SK-N-SH treated with all-trans-retinoic acid at 6 μM for 48 hours (cell line): ENCODE data around the gene ARID5B.

Source experiments
- ATAC-seq: fragments of 200-7000 bp; cut with Tn5 transposase; 3 replicates; pipeline ENCODE4 v1.9.1; 2020; ENCODE audit warnings: mild to moderate bottlenecking, moderate library complexity
- ARNTL ChIP-seq: fragments of 450-650 bp; formaldehyde crosslinking; IDR thresholded peaks from 2 replicates; pipeline ENCODE4 v1.5.0; 2020; ENCODE audit warnings: low read depth, mild to moderate bottlenecking, moderate library complexity, borderline replicate concordance
- BACH2 ChIP-seq: fragments of 250-450 bp; sonication (Bioruptor Pico); IDR thresholded peaks from 2 replicates; pipeline ENCODE4 v1.9.0; 2021; ENCODE audit warnings: mild to moderate bottlenecking, borderline replicate concordance
- CSDC2 ChIP-seq: fragments of 250-450 bp; sonication (Bioruptor Pico); IDR thresholded peaks from 2 replicates; pipeline ENCODE4 v1.5.0; 2020; ENCODE audit warnings: mild to moderate bottlenecking, moderate library complexity
- ESRRG ChIP-seq: fragments of 250-450 bp; sonication (Bioruptor Pico); IDR thresholded peaks from 2 replicates; pipeline ENCODE4 v1.6.1; 2021; ENCODE audit warnings: mild to moderate bottlenecking
- GLIS3 ChIP-seq: fragments of 250-450 bp; sonication (Bioruptor Pico); IDR thresholded peaks from 2 replicates; pipeline ENCODE4 v1.5.0; 2020; ENCODE audit warnings: mild to moderate bottlenecking, moderate library complexity
- ISL1 ChIP-seq: fragments of 250-450 bp; sonication (Bioruptor Pico); IDR thresholded peaks from 2 replicates; pipeline ENCODE4 v2.1.2; 2022; ENCODE audit warnings: mild to moderate bottlenecking, moderate library complexity
- OSR1 ChIP-seq: fragments of 250-450 bp; sonication (Bioruptor Pico); IDR thresholded peaks from 2 replicates; pipeline ENCODE4 v1.8.0; 2022; ENCODE audit warnings: moderate library complexity, mild to moderate bottlenecking, inconsistent platforms
- PPARA ChIP-seq: fragments of 250-450 bp; sonication (Bioruptor Pico); IDR thresholded peaks from 2 replicates; pipeline ENCODE4 v1.5.0; 2020; ENCODE audit warnings: mild to moderate bottlenecking, borderline replicate concordance
- RARB ChIP-seq: fragments of 250-450 bp; sonication (Bioruptor Pico); IDR thresholded peaks from 2 replicates; pipeline ENCODE4 v1.8.0; 2021; ENCODE audit warnings: mild to moderate bottlenecking, moderate library complexity
- SNAI2 ChIP-seq: fragments of 250-450 bp; sonication (Bioruptor Pico); IDR thresholded peaks from 2 replicates; pipeline ENCODE4 v1.5.0; 2020; ENCODE audit warnings: mild to moderate bottlenecking, moderate library complexity
- TOX ChIP-seq: fragments of 250-450 bp; sonication (Bioruptor Pico); IDR thresholded peaks from 2 replicates; pipeline ENCODE4 v1.8.0; 2021; ENCODE audit warnings: mild to moderate bottlenecking, moderate library complexity, borderline replicate concordance
- ZC3H10 ChIP-seq: fragments of 250-450 bp; sonication (Bioruptor Pico); IDR thresholded peaks from 2 replicates; pipeline ENCODE4 v1.5.1; 2021; ENCODE audit warnings: mild to moderate bottlenecking, moderate library complexity
- ZFP30 ChIP-seq: fragments of 450-650 bp; formaldehyde crosslinking; IDR thresholded peaks from 2 replicates; pipeline ENCODE4 v1.5.0; 2022; ENCODE audit warnings: mild to moderate bottlenecking, moderate library complexity
- ZNF565 ChIP-seq: fragments of 450-650 bp; formaldehyde crosslinking; conservative IDR thresholded peaks from 2 replicates; pipeline ENCODE4 v1.5.0; 2020; ENCODE audit warnings: low read depth, mild to moderate bottlenecking, moderate library complexity
- ZNF70 ChIP-seq: fragments of 450-650 bp; formaldehyde crosslinking; IDR thresholded peaks from 2 replicates; pipeline ENCODE4 v1.5.0; 2020; ENCODE audit warnings: mild to moderate bottlenecking, moderate library complexity
- ZNF8 ChIP-seq: fragments of 450-650 bp; formaldehyde crosslinking; IDR thresholded peaks from 2 replicates; pipeline ENCODE4 v1.5.0; 2020; ENCODE audit warnings: mild to moderate bottlenecking, moderate library complexity
- TF ChIP-seq, protein P1 (sequence below): fragments of 250-450 bp; sonication (Bioruptor Pico); IDR thresholded peaks from 2 replicates; pipeline ENCODE4 v1.5.1; 2021; ENCODE audit warnings: mild to moderate bottlenecking, moderate library complexity
- TF ChIP-seq, protein P2 (sequence below): fragments of 250-450 bp; sonication (Bioruptor Pico); IDR thresholded peaks from 2 replicates; pipeline ENCODE4 v1.8.0; 2021; ENCODE audit warnings: low read depth, mild to moderate bottlenecking, moderate library complexity, borderline replicate concordance
- TF ChIP-seq, protein P3 (sequence below): fragments of 250-450 bp; sonication (Bioruptor Pico); IDR thresholded peaks from 2 replicates; pipeline ENCODE4 v1.5.0; 2020; ENCODE audit warnings: mild to moderate bottlenecking, moderate library complexity
- TF ChIP-seq, protein P4 (sequence below): fragments of 250-450 bp; sonication (Bioruptor Pico); IDR thresholded peaks from 2 replicates; pipeline ENCODE4 v1.8.0; 2020; ENCODE audit warnings: mild to moderate bottlenecking, moderate library complexity, borderline replicate concordance

The ARID5B gene

DNA sequence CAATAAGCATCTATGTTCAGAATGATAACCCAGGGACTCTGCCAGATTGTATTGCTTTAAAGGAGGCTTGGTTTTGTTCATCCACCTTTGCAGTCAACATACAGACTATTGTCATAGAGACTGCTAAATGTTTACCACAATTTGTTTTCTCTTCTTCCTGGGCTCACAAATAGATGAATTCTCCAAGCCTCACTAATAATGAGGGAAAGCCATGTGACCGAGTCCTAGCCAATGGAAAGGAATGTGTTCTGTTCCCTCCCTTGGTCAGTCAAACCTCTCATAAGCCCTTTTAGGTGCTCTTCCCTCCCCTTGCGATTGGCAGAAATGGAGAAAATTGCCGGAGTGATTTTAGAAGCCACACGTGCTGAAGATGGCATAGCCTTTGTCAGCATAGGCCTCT lies 230.2 kb downstream of the ARID5B start:
- no peak for TF ChIP-seq ZNF70 (CRISPR knock-in tag)
- TF ChIP-seq ESRRG (CRISPR knock-in tag) = no peak
- TF ChIP-seq ZFP30 (CRISPR knock-in tag) = no peak
- TF ChIP-seq SNAI2 = no peak
- no peak for TF ChIP-seq RARB (CRISPR knock-in tag)
- TF ChIP-seq ISL1 (CRISPR knock-in tag) = no peak
- TF ChIP-seq ARNTL = no peak
- TF ChIP-seq PPARA (CRISPR knock-in tag) = no peak
- TF ChIP-seq, protein P1, sequence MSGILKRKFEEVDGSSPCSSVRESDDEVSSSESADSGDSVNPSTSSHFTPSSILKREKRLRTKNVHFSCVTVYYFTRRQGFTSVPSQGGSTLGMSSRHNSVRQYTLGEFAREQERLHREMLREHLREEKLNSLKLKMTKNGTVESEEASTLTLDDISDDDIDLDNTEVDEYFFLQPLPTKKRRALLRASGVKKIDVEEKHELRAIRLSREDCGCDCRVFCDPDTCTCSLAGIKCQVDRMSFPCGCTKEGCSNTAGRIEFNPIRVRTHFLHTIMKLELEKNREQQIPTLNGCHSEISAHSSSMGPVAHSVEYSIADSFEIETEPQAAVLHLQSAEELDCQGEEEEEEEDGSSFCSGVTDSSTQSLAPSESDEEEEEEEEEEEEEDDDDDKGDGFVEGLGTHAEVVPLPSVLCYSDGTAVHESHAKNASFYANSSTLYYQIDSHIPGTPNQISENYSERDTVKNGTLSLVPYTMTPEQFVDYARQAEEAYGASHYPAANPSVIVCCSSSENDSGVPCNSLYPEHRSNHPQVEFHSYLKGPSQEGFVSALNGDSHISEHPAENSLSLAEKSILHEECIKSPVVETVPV (CRISPR knock-in tag) = no peak
- no peak for TF ChIP-seq ZC3H10
- TF ChIP-seq, protein P2, sequence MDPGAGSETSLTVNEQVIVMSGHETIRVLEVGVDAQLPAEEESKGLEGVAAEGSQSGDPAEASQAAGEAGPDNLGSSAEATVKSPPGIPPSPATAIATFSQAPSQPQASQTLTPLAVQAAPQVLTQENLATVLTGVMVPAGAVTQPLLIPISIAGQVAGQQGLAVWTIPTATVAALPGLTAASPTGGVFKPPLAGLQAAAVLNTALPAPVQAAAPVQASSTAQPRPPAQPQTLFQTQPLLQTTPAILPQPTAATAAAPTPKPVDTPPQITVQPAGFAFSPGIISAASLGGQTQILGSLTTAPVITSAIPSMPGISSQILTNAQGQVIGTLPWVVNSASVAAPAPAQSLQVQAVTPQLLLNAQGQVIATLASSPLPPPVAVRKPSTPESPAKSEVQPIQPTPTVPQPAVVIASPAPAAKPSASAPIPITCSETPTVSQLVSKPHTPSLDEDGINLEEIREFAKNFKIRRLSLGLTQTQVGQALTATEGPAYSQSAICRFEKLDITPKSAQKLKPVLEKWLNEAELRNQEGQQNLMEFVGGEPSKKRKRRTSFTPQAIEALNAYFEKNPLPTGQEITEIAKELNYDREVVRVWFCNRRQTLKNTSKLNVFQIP (CRISPR knock-in tag) = no peak
- TF ChIP-seq CSDC2 (CRISPR knock-in tag) = no peak
- TF ChIP-seq ZNF8 (CRISPR knock-in tag) = no peak
- ATAC-seq = peak; percentile 20; the same call in 1 of the 3 replicates

DNA sequence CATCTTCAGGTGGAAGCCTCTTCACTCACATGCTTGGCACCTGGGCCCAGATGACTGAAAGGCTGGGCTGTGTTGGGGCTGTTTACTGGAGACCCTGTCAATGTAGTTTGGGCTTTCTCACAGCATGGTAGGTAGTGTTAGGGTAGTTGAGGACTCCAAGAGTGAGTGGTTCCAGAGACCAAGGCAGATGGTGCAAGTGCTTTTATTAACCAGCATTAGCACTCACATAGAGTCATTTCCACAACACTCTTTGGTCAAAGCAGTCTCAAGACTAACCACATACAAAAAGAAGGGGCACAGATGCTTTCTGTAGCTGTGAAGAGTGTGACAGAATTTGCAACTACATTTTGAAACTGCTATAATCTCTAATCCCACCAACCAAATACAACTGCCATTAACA lies 232.1 kb downstream of the ARID5B start:
- TF ChIP-seq OSR1 (CRISPR knock-in tag) = no peak
- no peak for TF ChIP-seq ZFP30 (CRISPR knock-in tag)
- TF ChIP-seq PPARA (CRISPR knock-in tag) = no peak
- TF ChIP-seq, protein P3, sequence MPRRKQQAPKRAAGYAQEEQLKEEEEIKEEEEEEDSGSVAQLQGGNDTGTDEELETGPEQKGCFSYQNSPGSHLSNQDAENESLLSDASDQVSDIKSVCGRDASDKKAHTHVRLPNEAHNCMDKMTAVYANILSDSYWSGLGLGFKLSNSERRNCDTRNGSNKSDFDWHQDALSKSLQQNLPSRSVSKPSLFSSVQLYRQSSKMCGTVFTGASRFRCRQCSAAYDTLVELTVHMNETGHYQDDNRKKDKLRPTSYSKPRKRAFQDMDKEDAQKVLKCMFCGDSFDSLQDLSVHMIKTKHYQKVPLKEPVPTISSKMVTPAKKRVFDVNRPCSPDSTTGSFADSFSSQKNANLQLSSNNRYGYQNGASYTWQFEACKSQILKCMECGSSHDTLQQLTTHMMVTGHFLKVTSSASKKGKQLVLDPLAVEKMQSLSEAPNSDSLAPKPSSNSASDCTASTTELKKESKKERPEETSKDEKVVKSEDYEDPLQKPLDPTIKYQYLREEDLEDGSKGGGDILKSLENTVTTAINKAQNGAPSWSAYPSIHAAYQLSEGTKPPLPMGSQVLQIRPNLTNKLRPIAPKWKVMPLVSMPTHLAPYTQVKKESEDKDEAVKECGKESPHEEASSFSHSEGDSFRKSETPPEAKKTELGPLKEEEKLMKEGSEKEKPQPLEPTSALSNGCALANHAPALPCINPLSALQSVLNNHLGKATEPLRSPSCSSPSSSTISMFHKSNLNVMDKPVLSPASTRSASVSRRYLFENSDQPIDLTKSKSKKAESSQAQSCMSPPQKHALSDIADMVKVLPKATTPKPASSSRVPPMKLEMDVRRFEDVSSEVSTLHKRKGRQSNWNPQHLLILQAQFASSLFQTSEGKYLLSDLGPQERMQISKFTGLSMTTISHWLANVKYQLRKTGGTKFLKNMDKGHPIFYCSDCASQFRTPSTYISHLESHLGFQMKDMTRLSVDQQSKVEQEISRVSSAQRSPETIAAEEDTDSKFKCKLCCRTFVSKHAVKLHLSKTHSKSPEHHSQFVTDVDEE (CRISPR knock-in tag) = no peak
- TF ChIP-seq ARNTL = no peak
- TF ChIP-seq ZNF565 (CRISPR knock-in tag) = no peak
- no peak for TF ChIP-seq GLIS3
- TF ChIP-seq, protein P4, sequence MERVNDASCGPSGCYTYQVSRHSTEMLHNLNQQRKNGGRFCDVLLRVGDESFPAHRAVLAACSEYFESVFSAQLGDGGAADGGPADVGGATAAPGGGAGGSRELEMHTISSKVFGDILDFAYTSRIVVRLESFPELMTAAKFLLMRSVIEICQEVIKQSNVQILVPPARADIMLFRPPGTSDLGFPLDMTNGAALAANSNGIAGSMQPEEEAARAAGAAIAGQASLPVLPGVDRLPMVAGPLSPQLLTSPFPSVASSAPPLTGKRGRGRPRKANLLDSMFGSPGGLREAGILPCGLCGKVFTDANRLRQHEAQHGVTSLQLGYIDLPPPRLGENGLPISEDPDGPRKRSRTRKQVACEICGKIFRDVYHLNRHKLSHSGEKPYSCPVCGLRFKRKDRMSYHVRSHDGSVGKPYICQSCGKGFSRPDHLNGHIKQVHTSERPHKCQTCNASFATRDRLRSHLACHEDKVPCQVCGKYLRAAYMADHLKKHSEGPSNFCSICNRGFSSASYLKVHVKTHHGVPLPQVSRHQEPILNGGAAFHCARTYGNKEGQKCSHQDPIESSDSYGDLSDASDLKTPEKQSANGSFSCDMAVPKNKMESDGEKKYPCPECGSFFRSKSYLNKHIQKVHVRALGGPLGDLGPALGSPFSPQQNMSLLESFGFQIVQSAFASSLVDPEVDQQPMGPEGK (CRISPR knock-in tag) = no peak
- ATAC-seq = no peak

DNA sequence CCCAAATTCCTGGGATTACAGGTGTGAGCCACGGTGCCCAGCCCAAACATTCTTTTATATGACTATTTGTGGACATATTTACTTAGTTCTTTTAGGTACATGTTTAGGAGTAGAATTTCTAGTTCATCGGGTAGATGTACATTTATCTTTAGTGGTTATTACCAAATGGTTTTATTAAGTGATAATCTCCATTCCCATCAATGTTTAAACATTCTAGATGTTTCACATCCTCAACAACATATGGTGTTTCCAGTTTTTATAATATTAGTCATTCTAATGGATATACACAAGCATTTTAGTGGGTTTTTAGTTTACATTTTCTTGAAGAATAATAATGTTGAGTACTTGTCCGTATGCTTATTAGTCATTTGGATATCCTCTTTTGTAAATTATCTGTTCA lies 235.4 kb downstream of the ARID5B start:
- TF ChIP-seq ZNF70 (CRISPR knock-in tag) (no peak), BACH2 (no peak), OSR1 (CRISPR knock-in tag) (no peak), ZNF8 (CRISPR knock-in tag) (no peak), ESRRG (CRISPR knock-in tag) (no peak), ARNTL (no peak), TOX (no peak), ZC3H10 (no peak), CSDC2 (CRISPR knock-in tag) (no peak), ISL1 (CRISPR knock-in tag) (no peak)
- TF ChIP-seq, protein P3 (CRISPR knock-in tag) = no peak
- TF ChIP-seq, protein P4 (CRISPR knock-in tag) = no peak
- TF ChIP-seq, protein P2 (CRISPR knock-in tag) = no peak
- no peak for ATAC-seq
